ENCODE results near the gene BORCS6. TPM values are rescaled to one million over a fixed set of nuclear protein-coding genes. Genes with fewer than 3 reads are reported as not detected.

BORCS6 gene
- total RNA-seq, 1 experiment from 2014 or later: 9.9 TPM

Other genes with a start within 250 kb of the BORCS6 start
- not detected in 2 replicates for gene GUCY2D, start 187.6 kb downstream of the BORCS6 start, total RNA-seq (2014; rRNA removed; shearing (Covaris generic))
- not detected in 2 replicates for gene ALOX15B, start 151.1 kb downstream of the BORCS6 start, total RNA-seq (2014; rRNA removed; shearing (Covaris generic))
- gene ALOX12B, start 102.5 kb downstream of the BORCS6 start, total RNA-seq (2014; rRNA removed; shearing (Covaris generic)): not detected in 2 replicates
- gene ALOXE3, start 71.7 kb downstream of the BORCS6 start, total RNA-seq (2014; rRNA removed; shearing (Covaris generic)): not detected in 2 replicates
- 1.3 and 2.1 TPM in 2 replicates for gene HES7, start 66.1 kb downstream of the BORCS6 start, total RNA-seq (2014; rRNA removed; shearing (Covaris generic))
- gene PER1, start 37.8 kb downstream of the BORCS6 start, total RNA-seq (2014; rRNA removed; shearing (Covaris generic)): 19.2 and 32.4 TPM in 2 replicates
- gene VAMP2, start 27.2 kb downstream of the BORCS6 start, total RNA-seq (2014; rRNA removed; shearing (Covaris generic)): 7.3 and 10.5 TPM in 2 replicates
- gene TMEM107, start 13.8 kb downstream of the BORCS6 start, total RNA-seq (2014; rRNA removed; shearing (Covaris generic)): 27.7 and 40.7 TPM in 2 replicates
- gene AURKB, start 20.4 kb upstream of the BORCS6 start, total RNA-seq (2014; rRNA removed; shearing (Covaris generic)): 209 and 254 TPM in 2 replicates
- 14.1 and 14.3 TPM in 2 replicates for gene CTC1, start 57.9 kb upstream of the BORCS6 start, total RNA-seq (2014; rRNA removed; shearing (Covaris generic))
- 101 and 122 TPM in 2 replicates for gene PFAS, start 59.1 kb upstream of the BORCS6 start, total RNA-seq (2014; rRNA removed; shearing (Covaris generic))
- gene RANGRF, start 98.5 kb upstream of the BORCS6 start, total RNA-seq (2014; rRNA removed; shearing (Covaris generic)): 12.7 TPM in 2 replicates
- gene SLC25A35, start 105.2 kb upstream of the BORCS6 start, total RNA-seq (2014; rRNA removed; shearing (Covaris generic)): 2.3 and 5.6 TPM in 2 replicates
- 1.00 and 1.6 TPM in 2 replicates for gene ARHGEF15, start 120.1 kb upstream of the BORCS6 start, total RNA-seq (2014; rRNA removed; shearing (Covaris generic))
- not detected in 2 replicates for gene ODF4, start 149.7 kb upstream of the BORCS6 start, total RNA-seq (2014; rRNA removed; shearing (Covaris generic))
- gene RPL26, start 193.0 kb upstream of the BORCS6 start, total RNA-seq (2014; rRNA removed; shearing (Covaris generic)): 1,833 and 2,305 TPM in 2 replicates
- gene RNF222, start 207.6 kb upstream of the BORCS6 start, total RNA-seq (2014; rRNA removed; shearing (Covaris generic)): not detected in 2 replicates
- gene NDEL1, start 245.7 kb upstream of the BORCS6 start, total RNA-seq (2014; rRNA removed; shearing (Covaris generic)): 18.6 and 32.8 TPM in 2 replicates